GM19025 (cell line): ENCODE measurements around the gene RPUSD4.

Experiments used
- ATAC-seq: cut with Tn5 transposase; IDR thresholded peaks from one replicate; pipeline ENCODE4 v1.9.1; 2021; ENCODE audit warnings: mild to moderate bottlenecking, low read depth, moderate library complexity; ENCODE audit not compliant: unreplicated experiment

RPUSD4 gene

DNA sequence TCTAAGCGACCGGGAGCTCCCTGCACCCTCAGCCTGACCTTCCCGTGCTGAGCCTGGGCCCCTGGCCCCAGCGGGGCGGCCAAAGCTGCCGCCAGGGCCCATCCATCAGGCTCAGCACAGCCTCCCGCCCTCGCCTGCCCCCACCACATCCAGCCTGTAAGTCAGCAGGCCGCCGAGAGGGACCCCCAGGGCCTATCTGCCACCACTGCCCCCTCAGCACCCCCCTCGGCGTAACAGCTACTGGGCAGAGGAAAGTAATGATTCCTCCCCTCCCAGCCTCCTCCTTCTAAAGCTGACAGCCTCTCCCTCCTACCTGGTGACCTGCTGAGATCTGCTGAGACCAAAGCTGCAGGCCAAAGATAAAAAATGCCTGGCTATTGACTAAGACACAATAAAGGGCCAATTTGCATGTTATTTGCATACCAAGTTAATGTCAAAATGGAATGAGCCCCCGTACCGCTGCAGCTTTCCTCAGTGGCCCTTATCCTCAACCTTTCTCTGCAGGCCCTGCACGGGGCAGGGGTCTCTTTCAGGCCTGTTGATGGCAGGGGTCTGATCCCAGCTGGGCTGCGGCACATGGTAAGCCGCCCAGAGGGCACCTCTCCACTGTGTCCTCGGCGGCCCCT, 51.6 kb downstream of the RPUSD4 start:
- no peak for ATAC-seq

DNA sequence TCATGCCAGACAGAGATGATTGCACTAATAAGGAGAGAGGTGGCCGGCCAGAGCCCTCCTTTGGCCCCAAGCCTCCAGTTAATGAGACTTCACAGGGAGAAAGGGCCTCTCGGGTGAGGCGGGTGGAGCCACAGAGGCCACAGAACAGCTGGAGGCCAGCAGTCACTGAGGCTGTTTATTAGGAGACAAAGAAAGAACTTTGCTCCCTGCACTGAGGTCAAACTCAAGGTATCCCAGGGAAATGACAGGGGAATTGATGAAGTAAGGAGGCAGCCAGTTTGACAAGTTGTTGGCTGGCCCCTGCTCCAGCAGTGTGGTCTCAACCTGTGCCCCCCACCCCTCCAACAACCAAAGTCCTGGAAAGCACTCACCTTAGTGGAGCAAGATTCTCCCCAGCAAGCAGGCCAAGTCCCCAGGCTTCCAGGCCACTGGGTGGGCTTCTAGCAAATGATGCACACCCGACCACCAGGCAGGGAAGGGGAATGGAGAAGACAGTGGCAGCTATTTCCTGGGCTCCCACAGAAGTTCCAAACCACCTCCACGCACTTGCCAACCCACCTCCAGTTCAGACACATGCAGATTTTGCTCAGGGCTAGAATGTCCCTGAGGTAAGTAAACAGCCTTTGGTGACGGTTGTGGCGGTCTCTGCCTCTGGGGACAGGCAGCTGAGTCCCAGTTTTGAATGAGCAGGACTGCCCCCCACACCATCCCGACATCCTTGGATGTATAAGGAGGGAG, 53.2 kb downstream of the RPUSD4 start:
- no peak for ATAC-seq

DNA sequence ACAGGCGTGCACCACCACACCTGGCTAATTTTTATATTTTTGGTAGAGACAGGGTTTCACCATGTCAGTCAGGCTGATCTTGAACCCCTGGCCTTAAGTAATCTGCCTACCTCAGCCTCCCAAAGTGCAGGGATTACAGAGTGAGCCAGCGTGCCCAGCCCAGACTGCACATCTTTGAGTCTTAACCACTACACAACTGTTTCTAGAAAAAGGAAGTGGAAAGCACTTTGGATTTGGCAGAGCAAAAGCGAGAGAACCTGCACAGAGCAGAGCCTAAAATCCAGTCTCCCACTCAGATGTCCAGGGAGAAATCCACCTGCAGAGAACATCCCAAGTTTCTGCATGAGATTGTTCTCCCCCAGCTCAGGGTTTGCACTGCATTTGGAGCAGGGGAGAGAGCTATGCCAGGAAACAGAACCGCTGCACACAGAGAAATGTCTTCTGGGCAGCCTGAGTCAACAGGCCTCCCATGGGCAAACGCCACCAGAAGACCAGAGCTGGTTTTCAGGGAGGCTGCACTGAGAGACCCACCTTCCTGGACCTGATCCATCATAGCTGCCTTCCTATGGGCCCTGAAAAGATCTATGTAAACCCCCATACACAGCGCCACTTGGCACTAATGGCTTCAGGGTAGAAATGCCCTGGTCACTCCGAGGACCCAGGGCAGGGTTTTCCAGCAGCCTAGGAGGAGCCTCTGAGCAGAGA, 54.0 kb downstream of the RPUSD4 start:
- ATAC-seq, result no peak

DNA sequence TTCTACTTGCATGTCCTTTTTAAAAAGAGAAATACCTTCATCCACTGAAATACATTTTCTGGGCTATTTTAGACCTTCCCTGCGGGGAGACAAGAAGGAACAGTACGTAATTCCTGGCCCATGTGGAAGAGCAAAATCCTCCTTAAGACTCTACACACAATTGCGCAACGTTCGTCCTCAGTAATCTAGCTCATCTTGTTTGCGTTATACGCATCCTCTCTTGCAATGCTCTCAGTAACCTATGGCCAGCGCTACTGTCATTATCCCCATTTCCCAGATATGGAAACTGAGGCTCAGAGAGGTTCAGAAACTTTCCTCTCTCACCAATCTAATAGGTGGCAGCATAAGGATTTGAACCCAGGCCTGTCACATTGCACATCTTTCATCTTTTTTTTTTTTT, 54.6 kb downstream of the RPUSD4 start:
- no peak for ATAC-seq

GRCh38 chr11:126155402-126156187, 55.9 kb downstream of the RPUSD4 start:
- ATAC-seq, result no peak

DNA sequence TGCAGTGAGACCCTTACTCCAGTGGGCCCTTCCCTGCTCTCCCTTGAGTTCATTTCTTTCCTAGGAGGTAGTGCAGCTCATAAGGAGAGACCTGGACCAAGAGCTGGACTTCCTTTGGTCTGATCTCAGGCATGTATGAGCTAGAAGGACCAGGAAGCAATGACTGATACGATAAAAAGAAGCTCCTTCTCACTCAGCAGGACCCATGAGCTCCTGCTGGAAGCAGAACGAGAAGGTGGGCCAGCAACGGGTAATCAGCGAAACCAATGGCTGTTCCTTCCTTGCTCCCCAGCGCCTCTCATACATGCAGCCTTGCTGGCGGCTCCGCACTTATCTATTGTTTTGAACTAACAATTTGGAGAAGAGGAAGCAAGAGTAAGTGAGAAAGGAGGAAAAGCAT, 56.8 kb downstream of the RPUSD4 start:
- ATAC-seq, result no peak

DNA sequence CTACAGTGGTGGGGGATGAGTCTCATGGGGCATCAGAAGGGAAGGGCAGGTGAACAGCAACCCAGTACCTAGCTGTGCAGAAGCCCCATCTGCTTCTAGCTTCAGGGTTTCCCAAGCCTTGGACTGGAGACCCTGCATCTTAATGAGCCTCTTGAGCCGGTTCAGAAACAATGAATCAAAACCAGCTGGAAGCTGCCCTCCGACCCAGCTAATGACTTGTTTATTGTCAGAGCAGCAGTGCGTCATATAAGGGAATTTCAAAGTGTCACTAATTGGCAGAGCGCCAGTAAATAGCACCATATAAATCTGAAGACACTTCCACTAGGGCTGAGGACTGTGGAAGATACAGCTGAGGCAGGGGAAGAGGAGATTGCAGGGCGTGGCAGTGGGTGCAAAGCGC, 57.5 kb downstream of the RPUSD4 start:
- ATAC-seq, result no peak

- no peak for ATAC-seq
These were observed 58.4 kb downstream of the RPUSD4 start for GRCh38 chr11:126153006-126153405.

DNA sequence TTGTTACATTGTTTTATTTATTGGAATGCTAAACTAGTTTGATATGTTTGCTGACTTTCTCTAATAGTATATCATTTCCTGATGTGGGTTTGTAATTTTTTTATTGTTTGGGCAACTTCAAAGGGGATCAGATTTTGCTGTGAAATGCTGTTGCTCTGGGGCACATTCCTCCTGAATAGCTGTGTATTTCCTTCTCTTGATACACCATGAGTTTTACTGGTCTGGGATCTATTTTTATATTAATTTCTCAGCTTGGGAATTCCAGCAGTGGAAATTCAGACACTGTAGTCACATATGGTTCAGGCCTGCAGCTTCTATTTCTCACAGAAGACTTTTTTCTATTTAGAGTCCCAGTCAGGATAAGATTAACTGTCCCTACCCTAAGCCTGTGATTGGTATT, 58.9 kb downstream of the RPUSD4 start:
- no peak for ATAC-seq

- ATAC-seq, result no peak
These were observed 59.3 kb downstream of the RPUSD4 start for GRCh38 chr11:126152152-126152551.
